PC-3 (cell line): ENCODE measurements around the gene CERT1. TPM values are rescaled to one million over a fixed set of nuclear protein-coding genes. Genes with fewer than 3 reads are reported as not detected.

Experiments used
- ATAC-seq: fragments of 200-7000 bp; cut with Tn5 transposase; 2 replicates; pipeline ENCODE4 v1.9.1; 2020; ENCODE audit warnings: mild to moderate bottlenecking, moderate library complexity
- BruUV-seq: library from RNA; stranded (reverse); fragments of 400-500 nt; replicated peaks from 2 replicates; lab custom pipeline; 2021; lab: Mats Ljungman, UMichigan
- CTCF ChIA-PET: fragments of 300-600 bp; sonication (Branson Sonifier 250); formaldehyde crosslinking; loops from one replicate; lab custom pipeline; 2022; ENCODE audit warnings: antibody characterized with exemption; lab: Charles Lee
- POLR2A ChIA-PET: fragments of 300-600 bp; sonication (Branson Sonifier 250); formaldehyde crosslinking; loops from one replicate; lab custom pipeline; 2022; ENCODE audit warnings: antibody characterized with exemption; ENCODE audit not compliant: unreplicated experiment; lab: Charles Lee
- DNase-seq: peaks from one replicate; pipeline ENCODE4 v3.0.0-alpha.2; 2015
- H2AFZ ChIP-seq: fragments of 300-600 bp; sonication (generic); 2 replicates; pipeline ENCODE4 v1.6.0; 2016; ENCODE audit warnings: antibody characterized with exemption, low read length
- H3F3A ChIP-seq: fragments of 300-600 bp; sonication (generic); one replicate; pipeline ENCODE4 v1.6.0; 2017; ENCODE audit warnings: antibody characterized with exemption, low read length, control low read depth, mild to moderate bottlenecking; ENCODE audit not compliant: unreplicated experiment
- H3K27ac ChIP-seq: fragments of 300-600 bp; sonication (generic); 2 replicates; pipeline ENCODE4 v1.5.1; 2016; ENCODE audit warnings: mild to moderate bottlenecking, low read length
- H3K27me3 ChIP-seq: fragments of 300-600 bp; sonication (generic); 2 replicates; pipeline ENCODE4 v1.6.1; 2016; ENCODE audit warnings: low read length, mixed read lengths
- H3K36me3 ChIP-seq: fragments of 300-600 bp; sonication (generic); 2 replicates; pipeline ENCODE4 v1.6.1; 2016; ENCODE audit warnings: low read depth, mixed run types, low read length, mixed read lengths
- H3K4me1 ChIP-seq: fragments of 300-600 bp; sonication (generic); 2 replicates; pipeline ENCODE4 v1.5.1; 2016; ENCODE audit warnings: low read length; ENCODE audit not compliant: insufficient read depth
- H3K4me2 ChIP-seq: fragments of 300-600 bp; sonication (generic); 2 replicates; pipeline ENCODE4 v1.6.0; 2016; ENCODE audit warnings: low read length
- H3K4me3 ChIP-seq: fragments of 300-600 bp; sonication (generic); 2 replicates; pipeline ENCODE4 v1.5.1; 2016; ENCODE audit warnings: mild to moderate bottlenecking, low read length, mixed read lengths
- H3K79me2 ChIP-seq: fragments of 300-600 bp; sonication (generic); 2 replicates; pipeline ENCODE4 v1.6.1; 2017; ENCODE audit warnings: low read length, mixed read lengths
- H3K9ac ChIP-seq: fragments of 300-600 bp; sonication (generic); 2 replicates; pipeline ENCODE4 v1.6.0; 2016; ENCODE audit warnings: mild to moderate bottlenecking, low read length
- H3K9me2 ChIP-seq: fragments of 300-600 bp; sonication (generic); replicated peaks from 2 replicates; pipeline ENCODE4 v1.6.1; 2016; ENCODE audit warnings: mixed run types, low read length, mixed read lengths
- H3K9me3 ChIP-seq: fragments of 300-600 bp; sonication (generic); 2 replicates; pipeline ENCODE4 v1.6.1; 2016; ENCODE audit warnings: low read length, mixed read lengths
- H4K20me1 ChIP-seq: fragments of 300-600 bp; sonication (generic); 2 replicates; pipeline ENCODE4 v1.6.1; 2016; ENCODE audit warnings: low read length, mixed read lengths
- CTCF ChIP-seq: fragments of 300-600 bp; sonication (generic); conservative IDR thresholded peaks from 2 replicates; pipeline ENCODE4 v1.5.1; 2017; ENCODE audit warnings: antibody characterized with exemption, low read depth, mild to moderate bottlenecking, low read length
- EZH2 ChIP-seq: fragments of 300-600 bp; sonication (generic); IDR thresholded peaks from one replicate; pipeline ENCODE4 v1.6.1; 2017; ENCODE audit warnings: antibody characterized with exemption, mild to moderate bottlenecking, low read length; ENCODE audit not compliant: unreplicated experiment
- EZH2phosphoT487 ChIP-seq: fragments of 300-600 bp; sonication (generic); IDR thresholded peaks from 2 replicates; pipeline ENCODE4 v1.6.1; 2018; ENCODE audit warnings: mild to moderate bottlenecking, antibody characterized with exemption, low read length, borderline replicate concordance
- intact Hi-C: fragments of 100-400 bp; cut with micrococcal nuclease; formaldehyde crosslinking; loops from 2 replicates; pipeline ENCODE4 v1.9.0; 2023
- total RNA-seq: library from RNA; depleted of rRNA; stranded (reverse); fragments of >200 nt; gene quantifications from 2 replicates; pipeline ENCODE4 v1.2.3, GENCODE V29; 2014

Gene CERT1
- total RNA-seq, 1 experiment from 2014 or later, result 5.6 TPM

- Histone ChIP-seq H3K4me2 (no peak overlapping the region), H3K27ac (no peak overlapping the region), H3K79me2 (no peaks in the 10 kb centered on the region), H2AFZ (no peak overlapping the region), H3K36me3 (no peaks in the 10 kb centered on the region; the same call in 1 of the 2 replicates), H3K4me3 (no peak overlapping the region), H4K20me1 (no peaks in the 10 kb centered on the region), H3F3A (no peaks in the 10 kb centered on the region), H3K9me2 (no peaks in the 10 kb centered on the region), H3K4me1 (no peaks in the 10 kb centered on the region), H3K27me3 (no peaks in the 10 kb centered on the region), H3K9me3 (no peaks in the 10 kb centered on the region), H3K9ac (no peak overlapping the region)
- ATAC-seq (no peak), DNase-seq (no peak)
- POLR2A ChIA-PET, result no interaction called here
- BruUV-seq, result no TSS peak
- CTCF ChIA-PET, result no interaction called here
- no peak for TF ChIP-seq EZH2phosphoT487
- TF ChIP-seq EZH2, result no peak
- TF ChIP-seq CTCF, result no peak
- intact Hi-C loops, result no loop called here
Measured at GRCh38 chr5:75375414-75375813, 136.0 kb downstream of the CERT1 start.

- Histone ChIP-seq H3K4me2 (no peak overlapping the region), H3K9me3 (no peaks in the 10 kb centered on the region), H4K20me1 (no peaks in the 10 kb centered on the region), H3F3A (no peaks in the 10 kb centered on the region), H3K27me3 (no peaks in the 10 kb centered on the region), H3K9ac (no peak overlapping the region), H3K36me3 (no peaks in the 10 kb centered on the region), H2AFZ (no peak overlapping the region), H3K9me2 (no peaks in the 10 kb centered on the region), H3K27ac (no peak overlapping the region), H3K4me1 (no peaks in the 10 kb centered on the region), H3K79me2 (no peaks in the 10 kb centered on the region), H3K4me3 (no peak overlapping the region)
- ChIA-PET CTCF (no interaction called here), POLR2A (no interaction called here)
- intact Hi-C loops, result no loop called here
- DNase-seq (no peak), ATAC-seq (no peak)
- no TSS peak for BruUV-seq
- TF ChIP-seq EZH2, result no peak
- TF ChIP-seq EZH2phosphoT487, result no peak
- no peak for TF ChIP-seq CTCF
Measured at GRCh38 chr5:75374394-75374814, 137.0 kb downstream of the CERT1 start.

- H2AFZ ChIP-seq, result no peak overlapping the region
- no peaks in the 10 kb centered on the region for H3K36me3 ChIP-seq
- H3K4me3 ChIP-seq, result no peak overlapping the region
- CTCF ChIA-PET, result no interaction called here
- no peaks in the 10 kb centered on the region for H3K27me3 ChIP-seq
- H3F3A ChIP-seq, result no peaks in the 10 kb centered on the region
- H3K4me1 ChIP-seq, result no peaks in the 10 kb centered on the region
- no peak overlapping the region for H3K9ac ChIP-seq
- no peak overlapping the region for H3K27ac ChIP-seq
- no peaks in the 10 kb centered on the region for H4K20me1 ChIP-seq
- TF ChIP-seq CTCF (no peak), EZH2 (no peak), EZH2phosphoT487 (no peak)
- no peak overlapping the region for H3K4me2 ChIP-seq
- BruUV-seq, result no TSS peak
- no peak for ATAC-seq
- no peak for DNase-seq
- H3K9me3 ChIP-seq, result no peaks in the 10 kb centered on the region
- H3K79me2 ChIP-seq, result no peaks in the 10 kb centered on the region
- POLR2A ChIA-PET, result no interaction called here
- H3K9me2 ChIP-seq, result no peaks in the 10 kb centered on the region
- intact Hi-C loops, result no loop called here
Measured at GRCh38 chr5:75373862-75374261, 137.6 kb downstream of the CERT1 start.
